ENCODE data around the gene MYH6.
"Not testable (repeated sequence)": the region's sequence is repeated elsewhere in the genome, so short reads cannot be mapped to it uniquely, and the experiment has no call there.

MYH6 gene

DNA sequence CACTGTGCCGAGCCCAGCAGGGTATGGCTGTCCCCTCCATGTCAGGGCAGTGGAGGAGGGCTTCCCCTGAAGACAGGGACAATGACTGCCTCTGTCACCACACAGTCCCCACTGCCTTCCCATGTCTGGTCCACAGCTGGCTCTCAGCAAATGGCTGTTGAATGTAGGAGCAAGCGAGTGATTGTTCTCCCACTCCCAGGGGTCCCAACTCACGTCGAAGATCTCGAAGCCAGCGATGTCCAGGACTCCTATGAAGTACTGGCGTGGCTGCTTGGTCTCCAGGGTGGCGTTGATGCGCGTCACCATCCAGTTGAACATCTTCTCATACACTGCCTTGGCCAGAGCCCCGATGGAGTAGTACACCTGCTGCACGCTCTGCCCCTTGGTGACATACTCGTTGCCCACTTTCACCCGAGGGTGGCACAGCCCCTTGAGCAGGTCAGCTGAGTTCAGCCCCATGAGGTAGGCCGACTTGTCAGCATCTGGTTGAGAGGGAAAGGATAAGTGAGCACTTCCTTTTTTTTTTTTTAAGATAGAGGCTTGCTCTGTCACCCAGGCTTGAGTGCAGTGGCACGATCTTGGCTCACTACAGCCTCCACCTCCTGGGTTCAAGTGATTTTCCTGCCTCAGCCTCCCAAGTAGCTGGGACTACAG lies 7.5 kb downstream of the MYH6 start:
- H3K27ac Mint-ChIP-seq; H3K27me3 Mint-ChIP-seq (ENCODE audit: low read depth); H3K4me3 Mint-ChIP-seq: not testable (repeated sequence)

DNA sequence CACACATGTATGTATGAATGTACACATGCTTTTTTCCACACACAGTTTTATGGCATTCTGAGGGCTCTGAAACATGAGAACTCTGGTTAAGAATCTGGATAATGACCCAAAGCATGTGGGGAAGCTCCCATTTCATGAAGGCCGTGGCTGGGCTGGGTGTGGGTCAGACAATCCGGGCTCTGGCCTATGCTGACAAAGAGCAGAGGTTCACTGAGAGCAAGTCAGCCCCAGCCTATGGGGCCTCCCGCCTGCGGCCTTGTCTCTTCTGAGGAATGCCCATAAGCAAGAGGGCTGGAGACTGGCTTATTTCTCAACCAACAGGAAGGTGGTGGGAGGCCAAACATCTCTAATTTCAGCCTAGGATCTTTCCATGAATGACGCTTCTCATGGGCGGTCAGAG lies 8.5 kb downstream of the MYH6 start:
- Mint-ChIP-seq H3K9me3 (no peaks in the 10 kb centered on the region), H3K27ac (no peak overlapping the region), H3K4me3 (no peak overlapping the region), H3K36me3 (ENCODE audit: low read depth) (no peaks in the 10 kb centered on the region), H3K4me1 (ENCODE audit: low read depth) (no peaks in the 10 kb centered on the region), H3K27me3 (ENCODE audit: low read depth) (peaks cover 4% of the 10 kb centered on the region)

More for the DNA sequence above, 7.5 kb downstream of the MYH6 start:
- H3K4me1 Mint-ChIP-seq (ENCODE audit: low read depth); H3K9me3 Mint-ChIP-seq; H3K36me3 Mint-ChIP-seq (ENCODE audit: low read depth): not testable (repeated sequence)

DNA sequence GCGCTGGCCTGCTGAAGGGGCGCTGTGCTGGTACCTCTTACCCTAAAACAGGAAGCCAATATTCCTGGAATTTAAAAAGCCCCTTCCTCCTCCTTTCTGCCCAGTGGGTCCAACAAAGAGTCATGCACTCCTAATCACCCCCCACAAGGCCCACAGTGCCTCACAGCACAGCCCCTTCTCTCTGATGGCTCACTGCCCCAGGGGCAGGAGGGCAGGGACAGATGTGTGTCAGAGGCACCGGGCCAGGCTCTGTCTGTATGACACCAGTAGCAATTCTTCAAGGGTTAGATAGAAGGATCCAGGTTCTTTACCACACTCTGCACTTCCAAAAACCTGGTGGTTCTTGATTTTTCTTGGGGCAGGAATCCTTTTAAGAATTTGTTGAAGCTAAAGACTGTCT lies 8.9 kb downstream of the MYH6 start:
- Mint-ChIP-seq H3K9me3 (no peaks in the 10 kb centered on the region), H3K4me3 (no peak overlapping the region)

DNA sequence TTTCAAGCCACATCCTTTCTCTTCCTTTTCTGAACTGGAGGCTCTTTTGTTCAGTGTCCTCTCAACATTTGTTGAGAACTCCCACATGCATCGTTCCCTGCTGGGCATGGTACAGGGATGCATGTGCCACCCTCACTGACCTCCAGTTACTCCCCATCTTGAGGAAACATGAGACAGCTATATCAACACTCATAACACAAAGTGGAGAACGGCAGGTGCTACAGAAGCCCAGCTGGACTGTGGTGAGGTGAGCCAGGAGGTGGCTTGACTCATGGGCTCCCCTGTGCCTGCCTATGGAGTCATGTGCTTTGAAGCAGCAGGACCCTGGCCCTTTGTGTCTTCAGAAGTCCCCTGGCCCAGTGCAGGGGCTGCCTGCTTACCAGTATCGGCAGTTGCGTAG lies 9.7 kb downstream of the MYH6 start:
- H3K9me3 Mint-ChIP-seq: no peaks in the 10 kb centered on the region
- H3K27me3 Mint-ChIP-seq (ENCODE audit: low read depth): peaks cover 4% of the 10 kb centered on the region
- no peaks in the 10 kb centered on the region for H3K4me1 Mint-ChIP-seq (ENCODE audit: low read depth)
- H3K36me3 Mint-ChIP-seq (ENCODE audit: low read depth): no peaks in the 10 kb centered on the region
- H3K4me3 Mint-ChIP-seq: no peak overlapping the region
- H3K27ac Mint-ChIP-seq: no peak overlapping the region

More for the DNA sequence above, 8.9 kb downstream of the MYH6 start:
- no peaks in the 10 kb centered on the region for H3K36me3 Mint-ChIP-seq (ENCODE audit: low read depth)
- peaks cover 4% of the 10 kb centered on the region for H3K27me3 Mint-ChIP-seq (ENCODE audit: low read depth)
- no peaks in the 10 kb centered on the region for H3K4me1 Mint-ChIP-seq (ENCODE audit: low read depth)
- no peak overlapping the region for H3K27ac Mint-ChIP-seq

DNA sequence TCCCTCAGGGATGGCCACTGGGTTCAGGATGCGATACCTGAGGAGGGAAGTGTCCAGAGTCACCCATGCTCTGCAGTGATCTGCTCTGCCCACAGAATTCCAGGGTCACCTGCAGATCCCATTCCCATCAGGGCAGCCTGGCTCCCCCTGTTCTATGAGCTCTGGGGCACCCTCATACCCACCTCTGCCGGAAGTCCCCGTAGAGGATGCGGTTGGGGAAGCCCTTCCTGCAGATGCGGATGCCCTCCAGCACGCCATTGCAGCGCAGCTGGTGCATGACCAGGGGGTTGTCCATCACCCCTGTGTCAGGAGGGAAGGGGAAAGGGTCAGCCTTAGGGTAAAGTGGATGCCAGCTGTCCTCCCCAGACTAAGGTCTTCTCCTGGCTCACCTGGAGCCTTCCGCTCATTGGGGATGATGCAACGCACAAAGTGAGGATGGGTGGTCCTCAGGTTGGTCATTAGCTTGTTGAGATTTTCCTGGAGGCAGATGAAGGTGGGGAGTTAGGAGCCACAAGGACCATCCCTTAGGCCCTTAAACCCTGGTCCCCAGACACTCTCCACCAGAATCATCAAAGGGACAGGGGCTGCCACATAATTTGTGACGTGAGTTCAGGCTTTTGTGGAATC lies 11.2 kb downstream of the MYH6 start:
- Mint-ChIP-seq H3K4me1 (ENCODE audit: low read depth) (no peaks in the 10 kb centered on the region), H3K36me3 (ENCODE audit: low read depth) (no peaks in the 10 kb centered on the region), H3K9me3 (no peaks in the 10 kb centered on the region), H3K27me3 (ENCODE audit: low read depth) (peaks cover 4% of the 10 kb centered on the region), H3K27ac (no peak overlapping the region), H3K4me3 (no peak overlapping the region)

DNA sequence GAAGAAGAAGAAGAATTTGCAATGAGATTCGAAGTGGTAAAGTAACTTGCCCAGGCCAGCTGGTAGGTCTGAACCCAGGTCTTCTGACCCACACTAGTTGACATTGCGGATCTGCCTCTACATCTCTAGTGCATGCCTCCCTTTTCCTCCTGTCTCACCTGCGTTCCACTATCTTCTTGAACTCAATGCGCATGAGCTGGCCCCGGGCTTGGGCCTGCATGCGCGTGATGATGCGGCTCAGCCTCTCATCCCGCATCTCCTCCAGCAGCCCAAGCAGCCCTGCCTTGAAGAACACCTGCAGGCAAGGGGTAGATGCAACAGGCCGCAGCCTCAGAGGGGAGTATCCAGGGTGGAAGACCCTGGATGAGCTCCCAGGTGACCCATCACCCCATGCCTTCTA lies 11.9 kb downstream of the MYH6 start:
- Mint-ChIP-seq H3K4me1 (ENCODE audit: low read depth) (no peaks in the 10 kb centered on the region), H3K4me3 (no peak overlapping the region), H3K27ac (no peak overlapping the region), H3K27me3 (ENCODE audit: low read depth) (no peaks in the 10 kb centered on the region), H3K36me3 (ENCODE audit: low read depth) (no peaks in the 10 kb centered on the region), H3K9me3 (no peaks in the 10 kb centered on the region)

DNA sequence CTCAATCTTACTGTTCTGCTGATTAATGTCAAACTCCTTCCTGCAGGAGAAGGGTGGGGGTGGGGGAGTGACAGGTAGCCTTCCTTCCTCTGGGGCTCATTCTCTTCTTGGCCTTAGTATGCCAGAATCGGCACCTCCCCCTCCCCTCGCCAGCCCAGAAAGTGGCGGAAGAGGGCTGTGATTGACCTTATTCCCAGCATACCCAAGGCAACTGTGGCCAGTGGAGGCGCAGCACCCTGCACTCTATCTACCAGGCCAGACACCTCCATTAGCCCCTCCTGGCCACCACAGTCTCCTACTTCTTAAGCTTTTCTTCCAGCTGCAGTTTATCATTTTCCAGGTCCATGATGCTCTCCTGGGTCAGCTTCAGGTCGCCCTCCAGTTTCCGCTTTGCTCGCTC lies 15.5 kb downstream of the MYH6 start:
- Mint-ChIP-seq H3K9me3 (no peaks in the 10 kb centered on the region), H3K27me3 (ENCODE audit: low read depth) (no peaks in the 10 kb centered on the region), H3K4me1 (ENCODE audit: low read depth) (no peaks in the 10 kb centered on the region), H3K4me3 (no peak overlapping the region), H3K36me3 (ENCODE audit: low read depth) (no peaks in the 10 kb centered on the region), H3K27ac (no peak overlapping the region)

DNA sequence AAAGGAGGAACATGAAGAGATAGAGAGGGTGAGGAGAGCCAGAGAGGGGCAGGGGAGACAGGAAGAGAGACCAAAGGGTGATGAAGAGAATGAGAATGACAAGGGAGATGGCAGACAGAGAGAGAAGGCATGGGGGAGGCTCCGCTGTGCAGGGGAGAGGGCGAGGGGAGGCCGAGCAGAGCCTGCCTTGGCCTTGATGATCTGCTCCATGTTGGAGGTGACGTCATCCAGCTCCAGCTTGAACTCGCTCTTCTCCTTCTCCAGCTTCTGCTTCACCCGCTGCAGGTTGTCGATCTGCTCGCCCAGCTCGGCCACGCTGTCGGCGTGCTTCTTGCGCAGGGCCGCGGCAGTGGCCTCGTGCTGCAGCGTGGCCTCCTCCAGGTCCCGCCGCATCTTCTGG lies 18.2 kb downstream of the MYH6 start:
- H3K27me3 Mint-ChIP-seq (ENCODE audit: low read depth); H3K4me3 Mint-ChIP-seq; H3K4me1 Mint-ChIP-seq (ENCODE audit: low read depth); H3K27ac Mint-ChIP-seq; H3K36me3 Mint-ChIP-seq (ENCODE audit: low read depth); H3K9me3 Mint-ChIP-seq: not testable (repeated sequence)

DNA sequence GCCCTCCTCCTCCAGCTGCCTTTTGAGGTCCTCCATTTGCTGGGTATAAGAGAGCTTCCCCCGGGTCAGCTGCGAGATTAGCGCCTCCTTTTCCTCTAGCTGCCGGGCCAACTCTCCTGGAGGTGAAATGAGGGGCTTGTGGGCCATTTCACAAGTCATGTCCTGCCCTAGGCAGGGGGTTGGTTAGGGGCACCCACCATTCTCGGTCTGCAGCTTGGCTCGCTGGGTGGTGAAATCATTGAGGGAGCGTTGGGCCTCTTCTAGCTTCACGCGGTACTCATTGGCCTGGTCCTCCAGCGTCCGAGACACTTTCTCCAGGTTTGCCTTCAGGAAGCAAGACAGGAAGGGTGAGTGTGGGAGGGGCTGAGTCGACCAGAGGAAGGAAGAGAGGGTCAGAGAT lies 18.7 kb downstream of the MYH6 start:
- no peak overlapping the region for H3K4me3 Mint-ChIP-seq
- peaks cover 7% of the 10 kb centered on the region for H3K27me3 Mint-ChIP-seq (ENCODE audit: low read depth)
- no peaks in the 10 kb centered on the region for H3K36me3 Mint-ChIP-seq (ENCODE audit: low read depth)
- H3K27ac Mint-ChIP-seq: no peak overlapping the region
- no peaks in the 10 kb centered on the region for H3K9me3 Mint-ChIP-seq
- no peaks in the 10 kb centered on the region for H3K4me1 Mint-ChIP-seq (ENCODE audit: low read depth)

DNA sequence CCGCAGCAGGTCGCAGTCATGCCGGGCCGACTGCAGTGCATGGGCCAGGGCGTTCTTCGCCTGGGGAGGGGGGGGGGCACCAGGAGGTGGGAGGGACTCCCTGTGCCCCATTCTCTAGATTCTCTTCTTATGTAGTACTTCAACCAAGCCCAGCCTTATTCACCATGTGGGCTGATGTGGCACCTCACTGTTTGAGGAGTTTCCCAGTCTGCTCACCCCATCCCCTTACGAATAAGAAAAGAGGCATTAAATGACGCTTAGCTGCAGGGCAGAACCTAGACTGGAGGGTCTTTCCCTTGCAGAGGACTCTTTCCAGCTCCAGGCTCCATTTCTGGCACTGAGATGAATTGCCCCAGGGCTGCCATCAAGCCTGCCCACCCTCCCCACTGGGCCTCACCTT lies 19.1 kb downstream of the MYH6 start:
- H3K9me3 Mint-ChIP-seq: no peaks in the 10 kb centered on the region
- H3K36me3 Mint-ChIP-seq (ENCODE audit: low read depth): no peaks in the 10 kb centered on the region
- H3K4me1 Mint-ChIP-seq (ENCODE audit: low read depth): no peaks in the 10 kb centered on the region
- no peak overlapping the region for H3K27ac Mint-ChIP-seq
- H3K27me3 Mint-ChIP-seq (ENCODE audit: low read depth): peaks cover 7% of the 10 kb centered on the region
- H3K4me3 Mint-ChIP-seq: no peak overlapping the region

DNA sequence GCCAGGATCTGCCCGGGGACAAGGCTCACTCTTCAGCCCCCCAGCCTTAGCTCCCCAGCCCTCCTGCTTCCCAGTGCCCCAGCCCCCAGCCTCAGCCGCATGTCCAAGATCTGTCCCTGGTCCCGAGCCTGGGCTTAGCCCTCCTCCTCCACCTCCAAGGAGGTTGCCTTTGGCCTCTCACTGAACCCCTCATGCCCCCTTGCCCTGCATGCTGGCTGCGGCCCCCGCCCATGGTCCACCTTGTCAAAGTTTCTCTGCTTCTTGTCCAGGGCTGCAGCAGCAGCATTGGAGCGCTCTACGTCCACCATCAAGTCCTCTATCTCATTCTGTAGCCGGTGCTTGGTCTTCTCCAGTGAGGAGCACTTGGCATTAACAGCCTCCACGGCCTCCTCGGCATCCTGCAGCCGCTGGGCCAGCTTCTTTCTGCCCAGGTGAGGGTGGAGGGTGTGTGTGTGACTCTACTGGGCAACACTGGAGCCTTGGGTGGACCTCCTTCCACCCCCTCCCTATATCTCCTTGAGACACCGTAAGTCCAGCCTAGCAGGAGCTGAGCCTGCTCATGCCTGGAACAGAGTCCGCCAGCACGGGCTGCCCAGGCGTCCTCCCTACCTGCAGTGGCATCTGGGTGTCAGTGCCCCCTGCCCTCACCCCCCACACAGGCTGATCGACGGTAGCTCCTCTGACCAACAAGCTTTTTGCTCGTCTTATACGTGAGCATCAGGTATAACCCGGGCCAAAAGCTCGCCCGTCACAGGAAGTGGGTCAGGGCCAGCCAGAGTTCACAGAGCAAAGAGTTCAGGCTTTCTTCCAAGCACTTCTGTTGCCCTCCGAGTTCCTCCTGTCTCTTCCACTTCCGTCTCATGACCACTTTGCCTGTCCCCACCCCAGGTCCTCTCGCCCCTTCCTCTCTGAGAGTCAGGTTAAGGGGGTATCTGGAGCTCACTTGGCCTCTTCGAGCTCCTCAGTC lies 19.9 kb downstream of the MYH6 start:
- no peak overlapping the region for H3K4me3 Mint-ChIP-seq
- H3K4me1 Mint-ChIP-seq (ENCODE audit: low read depth): no peaks in the 10 kb centered on the region
- peaks cover 7% of the 10 kb centered on the region for H3K27me3 Mint-ChIP-seq (ENCODE audit: low read depth)
- H3K27ac Mint-ChIP-seq: no peak overlapping the region
- no peaks in the 10 kb centered on the region for H3K36me3 Mint-ChIP-seq (ENCODE audit: low read depth)
- H3K9me3 Mint-ChIP-seq: no peaks in the 10 kb centered on the region

DNA sequence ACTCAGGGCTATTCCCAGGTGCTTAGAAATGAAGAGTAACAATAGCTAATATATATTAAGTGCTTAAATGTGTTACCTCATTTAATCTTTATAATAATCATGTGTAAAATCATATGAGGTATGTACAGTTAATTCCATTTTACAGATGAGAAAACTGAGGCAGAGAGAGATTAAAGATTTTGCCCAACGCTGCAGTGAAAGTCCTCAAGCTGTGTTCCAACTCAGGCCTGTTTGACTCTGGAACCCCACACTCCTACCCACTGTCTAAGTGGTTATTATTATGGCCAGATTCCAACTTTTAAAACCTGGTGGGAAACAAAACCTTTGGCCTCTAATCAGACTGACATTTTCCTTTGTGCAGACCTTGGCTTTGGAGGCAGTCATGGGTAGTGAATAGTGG lies 21.1 kb downstream of the MYH6 start:
- Mint-ChIP-seq H3K4me3 (no peak overlapping the region), H3K36me3 (ENCODE audit: low read depth) (no peaks in the 10 kb centered on the region), H3K9me3 (no peaks in the 10 kb centered on the region), H3K4me1 (ENCODE audit: low read depth) (no peaks in the 10 kb centered on the region), H3K27me3 (ENCODE audit: low read depth) (peaks cover 7% of the 10 kb centered on the region), H3K27ac (no peak overlapping the region)

DNA sequence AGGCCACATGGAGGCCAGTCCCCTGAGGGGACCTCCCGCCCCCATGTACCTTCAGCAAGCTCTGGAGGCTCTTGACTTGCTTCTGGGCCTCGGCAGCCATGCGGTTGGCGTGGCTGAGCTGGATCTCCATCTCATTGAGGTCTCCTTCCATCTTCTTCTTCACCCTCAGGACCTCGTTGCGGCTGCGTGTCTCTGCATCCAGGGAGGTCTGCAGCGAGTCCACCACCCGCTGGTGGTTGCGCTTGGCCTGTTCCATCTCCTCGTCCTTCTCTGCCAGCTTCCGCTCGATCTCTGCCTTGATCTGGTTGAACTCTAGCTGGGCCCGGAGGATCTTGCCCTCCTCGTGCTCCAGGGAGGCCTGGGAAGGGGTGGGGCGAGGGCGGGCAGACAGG lies 21.8 kb downstream of the MYH6 start:
- not testable (repeated sequence) for H3K36me3 Mint-ChIP-seq (ENCODE audit: low read depth); H3K4me3 Mint-ChIP-seq; H3K9me3 Mint-ChIP-seq; H3K4me1 Mint-ChIP-seq (ENCODE audit: low read depth); H3K27ac Mint-ChIP-seq
- peaks cover 10% of the 10 kb centered on the region for H3K27me3 Mint-ChIP-seq (ENCODE audit: low read depth)

DNA sequence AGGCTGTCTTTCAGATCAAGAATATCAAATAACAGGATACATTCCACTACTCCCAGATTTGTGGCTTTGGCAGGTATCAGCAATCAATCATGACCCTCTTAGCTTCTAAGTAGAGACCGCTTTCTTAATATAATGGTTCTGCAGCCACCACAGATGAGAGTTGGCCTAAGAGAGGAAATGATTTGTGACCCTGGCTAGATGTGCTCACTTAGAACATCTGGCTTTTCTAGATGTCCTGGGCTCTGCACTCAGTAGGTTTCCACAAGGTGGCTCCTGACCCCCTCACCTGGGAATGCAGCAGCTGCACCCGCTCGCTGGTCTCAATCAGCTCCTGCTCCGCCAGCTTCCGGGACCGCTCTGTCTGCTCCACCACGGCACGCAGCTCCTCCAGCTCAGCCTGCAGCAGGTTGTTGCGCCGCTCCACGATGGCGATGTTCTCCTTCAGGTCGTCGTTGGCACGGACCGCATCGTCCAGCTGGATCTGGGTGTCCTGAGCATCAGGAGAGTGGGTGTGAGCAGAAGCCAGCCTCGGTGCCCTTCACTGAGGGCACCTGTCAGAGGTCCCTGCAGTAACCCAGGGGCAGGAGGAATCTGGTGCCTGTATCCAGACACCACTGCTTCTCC lies 22.3 kb downstream of the MYH6 start:
- Mint-ChIP-seq H3K9me3 (no peaks in the 10 kb centered on the region), H3K4me1 (ENCODE audit: low read depth) (no peaks in the 10 kb centered on the region), H3K27me3 (ENCODE audit: low read depth) (peaks cover 10% of the 10 kb centered on the region), H3K27ac (no peak overlapping the region), H3K4me3 (no peak overlapping the region), H3K36me3 (ENCODE audit: low read depth) (no peaks in the 10 kb centered on the region)
